A375 (cell line): ENCODE data around the gene AAMDC. TPM values are rescaled to one million over a fixed set of nuclear protein-coding genes. Genes with fewer than 3 reads are reported as not detected.

Source experiments
- small RNA-seq: library from RNA; depleted of rRNA; stranded (forward); fragments of <200 nt; gene quantifications from one replicate; pipeline ENCODE3, GENCODE V24; 2014
- total RNA-seq: library from RNA; depleted of rRNA; stranded (reverse); fragments of >200 nt; shearing (Covaris generic); gene quantifications from 2 replicates; pipeline ENCODE4 v1.2.3, GENCODE V29; 2014; rRNA removed

AAMDC gene
- 13.8 and 19.3 TPM in 2 replicates for total RNA-seq

DNA sequence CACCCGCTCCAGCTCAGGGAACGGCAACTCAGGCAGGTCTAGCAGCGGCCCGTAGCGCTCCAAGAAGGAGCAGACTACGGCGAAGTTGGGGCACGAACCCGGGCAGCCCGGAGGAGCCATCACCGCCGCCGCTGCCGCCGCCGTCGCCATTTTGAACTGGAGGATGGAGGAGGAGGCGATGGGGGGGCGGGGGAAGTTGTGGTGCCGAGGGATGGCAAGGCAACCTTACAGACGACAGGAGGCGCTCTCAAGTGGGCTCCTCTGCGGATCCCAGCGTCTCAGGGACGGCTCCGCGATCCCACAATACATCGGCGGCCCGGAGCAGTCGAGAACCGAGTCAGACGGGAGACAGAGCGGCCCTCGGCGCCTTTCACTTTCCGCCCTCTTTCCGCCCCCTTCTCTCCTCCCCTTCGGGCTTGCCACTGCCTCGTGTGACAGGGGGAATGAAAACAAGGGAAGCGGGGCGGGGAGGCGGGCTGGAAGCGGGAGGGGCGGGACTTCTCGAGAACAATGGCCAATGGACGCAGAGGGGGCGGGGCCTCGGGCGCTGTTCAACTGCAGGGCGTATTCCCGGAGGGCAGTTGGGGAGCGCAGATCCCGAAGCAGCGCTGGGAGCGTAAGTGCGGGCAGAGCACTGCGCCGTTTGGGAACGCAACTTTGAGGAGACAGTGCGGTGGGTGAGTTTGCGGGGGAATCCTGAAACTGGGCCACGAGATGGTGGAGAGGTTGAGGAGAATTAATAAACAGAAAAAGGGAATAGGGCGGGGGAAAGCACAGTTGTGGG is at the start of gene AAMDC, which contains the start of gene RSF1:
Gene AAMDC (plus strand): TSS at position 580 of the 784 bp plus-strand sequence. CDS start 21,353 bp downstream, outside the sequence.
Gene RSF1 (minus strand): TSS at position 158 of the 784 bp plus-strand sequence. CDS start 8 bp downstream, at position 150.

Small RNA genes within 50 kb of the gene (small RNA-seq; reads per million reads assigned to genes)
- gene AP002812.4: not detected

Other genes starting within 250 kb of the AAMDC start
- gene AQP11, start 231.2 kb upstream of the AAMDC start, total RNA-seq: 1.2 and 1.5 TPM in 2 replicates
- 351 and 386 TPM in 2 replicates for gene CLNS1A, start 183.3 kb upstream of the AAMDC start, total RNA-seq
- 42.4 and 58.8 TPM in 2 replicates for gene RSF1, start 422 bp upstream of the AAMDC start, total RNA-seq
- gene INTS4, start 173.5 kb downstream of the AAMDC start, total RNA-seq: 30.2 and 43.2 TPM in 2 replicates
- gene KCTD14, start 202.1 kb downstream of the AAMDC start, total RNA-seq: not detected in 2 replicates
- gene THRSP, start 242.7 kb downstream of the AAMDC start, total RNA-seq: not detected in 2 replicates